T-helper 2 cell treated with Interferon-gamma antibody and Interleukin-4, amounts not matched to agents 5 μg/mL and 100 μg/mL, for 36 hours (primary cell): Measurements from ENCODE around the gene TAF1B.
"Not testable (repeated sequence)": the region's sequence is repeated elsewhere in the genome, so short reads cannot be mapped to it uniquely, and the experiment has no call there.

ENCODE experiments used
- DNase-seq: peaks from one replicate; pipeline ENCODE4 v3.0.0; 2021; ENCODE audit warnings: low spot score
- H3K27ac Mint-ChIP-seq: one replicate; pipeline ENCODE4 v1.8.0; 2021; ENCODE audit warnings: mild to moderate bottlenecking, mixed read lengths
- H3K27me3 Mint-ChIP-seq: one replicate; pipeline ENCODE4 v1.8.0; 2021; ENCODE audit warnings: low read depth, mixed read lengths
- H3K36me3 Mint-ChIP-seq: one replicate; pipeline ENCODE4 v1.8.0; 2021; ENCODE audit warnings: low read depth, mixed read lengths
- H3K4me1 Mint-ChIP-seq: one replicate; pipeline ENCODE4 v1.8.0; 2021; ENCODE audit warnings: low read depth, mixed read lengths
- H3K4me3 Mint-ChIP-seq: one replicate; pipeline ENCODE4 v1.8.0; 2022; ENCODE audit warnings: mild to moderate bottlenecking, moderate library complexity, mixed read lengths
- H3K9me3 Mint-ChIP-seq: one replicate; pipeline ENCODE4 v1.8.0; 2021; ENCODE audit warnings: mixed read lengths

The TAF1B gene

GRCh38 chr2:9895669-9896590, 52.7 kb downstream of the TAF1B start:
- Mint-ChIP-seq H3K4me3 (no peak overlapping the region), H3K27me3 (no peaks in the 10 kb centered on the region), H3K4me1 (peaks cover 22% of the 10 kb centered on the region)

GRCh38 chr2:9897331-9897737, 54.1 kb downstream of the TAF1B start:
- peak; percentile 55 for DNase-seq
- Mint-ChIP-seq H3K36me3 (peaks cover 12% of the 10 kb centered on the region), H3K9me3 (no peaks in the 10 kb centered on the region), H3K27ac (peak overlapping the region; percentile 21), H3K4me3 (no peak overlapping the region), H3K27me3 (no peaks in the 10 kb centered on the region), H3K4me1 (peaks cover 19% of the 10 kb centered on the region)

More at GRCh38 chr2:9895669-9896590, 52.7 kb downstream of the TAF1B start:
- peaks cover 18% of the 10 kb centered on the region for H3K36me3 Mint-ChIP-seq
- H3K27ac Mint-ChIP-seq, result no peak overlapping the region
- no peaks in the 10 kb centered on the region for H3K9me3 Mint-ChIP-seq
- no peak for DNase-seq

- peaks cover 19% of the 10 kb centered on the region for H3K4me1 Mint-ChIP-seq
- no peak overlapping the region for H3K4me3 Mint-ChIP-seq
- H3K27me3 Mint-ChIP-seq, result no peaks in the 10 kb centered on the region
- DNase-seq, result no peak
- H3K9me3 Mint-ChIP-seq, result no peaks in the 10 kb centered on the region
- peaks cover 9% of the 10 kb centered on the region for H3K36me3 Mint-ChIP-seq
- no peak overlapping the region for H3K27ac Mint-ChIP-seq
These were observed 54.6 kb downstream of the TAF1B start for GRCh38 chr2:9897846-9898245.

GRCh38 chr2:9905413-9905812, 62.1 kb downstream of the TAF1B start:
- no peaks in the 10 kb centered on the region for H3K9me3 Mint-ChIP-seq

GRCh38 chr2:9907402-9907801, 64.1 kb downstream of the TAF1B start:
- H3K4me3 Mint-ChIP-seq, result no peak overlapping the region
- H3K27ac Mint-ChIP-seq, result no peak overlapping the region
- no peaks in the 10 kb centered on the region for H3K27me3 Mint-ChIP-seq
- peaks cover 34% of the 10 kb centered on the region for H3K36me3 Mint-ChIP-seq
- H3K9me3 Mint-ChIP-seq, result no peaks in the 10 kb centered on the region
- DNase-seq, result no peak
- H3K4me1 Mint-ChIP-seq, result peaks cover 1% of the 10 kb centered on the region

More at GRCh38 chr2:9905413-9905812, 62.1 kb downstream of the TAF1B start:
- no peak overlapping the region for H3K4me3 Mint-ChIP-seq
- peaks cover 1% of the 10 kb centered on the region for H3K4me1 Mint-ChIP-seq
- H3K27me3 Mint-ChIP-seq, result no peaks in the 10 kb centered on the region
- no peak for DNase-seq
- H3K27ac Mint-ChIP-seq, result no peak overlapping the region
- H3K36me3 Mint-ChIP-seq, result peaks cover 27% of the 10 kb centered on the region

GRCh38 chr2:9908639-9909038, 65.4 kb downstream of the TAF1B start:
- Mint-ChIP-seq H3K36me3 (peaks cover 40% of the 10 kb centered on the region), H3K4me1 (peaks cover 1% of the 10 kb centered on the region), H3K9me3 (no peaks in the 10 kb centered on the region), H3K27me3 (no peaks in the 10 kb centered on the region), H3K27ac (no peak overlapping the region), H3K4me3 (no peak overlapping the region)
- no peak for DNase-seq

- Mint-ChIP-seq H3K27me3 (no peaks in the 10 kb centered on the region), H3K9me3 (no peaks in the 10 kb centered on the region), H3K4me3 (no peak overlapping the region), H3K27ac (no peak overlapping the region), H3K4me1 (peaks cover 2% of the 10 kb centered on the region), H3K36me3 (peaks cover 43% of the 10 kb centered on the region)
- DNase-seq, result no peak
These were observed 65.8 kb downstream of the TAF1B start for GRCh38 chr2:9909106-9909505.

- H3K4me3 Mint-ChIP-seq, result no peak overlapping the region
- H3K9me3 Mint-ChIP-seq, result no peaks in the 10 kb centered on the region
- no peak overlapping the region for H3K27ac Mint-ChIP-seq
- no peaks in the 10 kb centered on the region for H3K27me3 Mint-ChIP-seq
- no peak for DNase-seq
- H3K36me3 Mint-ChIP-seq, result peaks cover 43% of the 10 kb centered on the region
- peaks cover 9% of the 10 kb centered on the region for H3K4me1 Mint-ChIP-seq
These were observed 67.4 kb downstream of the TAF1B start for GRCh38 chr2:9910699-9911098.

DNA sequence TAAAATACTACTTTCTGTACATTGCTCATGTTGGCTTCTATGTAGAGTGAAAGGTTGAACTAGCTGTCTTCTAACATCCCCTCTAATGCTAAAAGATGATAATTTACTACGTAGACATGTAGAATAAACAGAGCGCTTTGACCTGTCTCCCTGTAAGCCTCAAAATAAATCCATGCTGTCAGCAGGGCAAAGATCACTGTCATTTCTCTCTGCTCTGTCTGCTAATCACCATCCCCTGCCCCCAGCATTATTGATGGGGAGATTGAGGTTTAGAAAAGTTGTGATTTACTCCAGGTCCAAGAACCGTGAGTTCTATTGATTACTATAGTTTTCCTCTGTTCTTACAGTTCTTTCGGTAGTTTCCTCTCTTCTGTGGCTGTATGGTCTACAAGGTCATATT, 69.2 kb downstream of the TAF1B start:
- Mint-ChIP-seq H3K27me3 (no peaks in the 10 kb centered on the region), H3K4me1 (peaks cover 8% of the 10 kb centered on the region), H3K27ac (no peak overlapping the region), H3K4me3 (no peak overlapping the region), H3K9me3 (no peaks in the 10 kb centered on the region), H3K36me3 (peaks cover 40% of the 10 kb centered on the region)
- DNase-seq, result no peak

- H3K4me3 Mint-ChIP-seq, result no peak overlapping the region
These were observed 71.3 kb downstream of the TAF1B start for GRCh38 chr2:9914384-9915065.

GRCh38 chr2:9918275-9918674, 75.0 kb downstream of the TAF1B start:
- Mint-ChIP-seq H3K27ac (no peak overlapping the region), H3K27me3 (no peaks in the 10 kb centered on the region), H3K9me3 (no peaks in the 10 kb centered on the region), H3K36me3 (peaks cover 37% of the 10 kb centered on the region), H3K4me3 (no peak overlapping the region), H3K4me1 (peaks cover 8% of the 10 kb centered on the region)
- DNase-seq, result no peak

More at GRCh38 chr2:9914384-9915065, 71.3 kb downstream of the TAF1B start:
- H3K9me3 Mint-ChIP-seq, result no peaks in the 10 kb centered on the region
- H3K27ac Mint-ChIP-seq, result no peak overlapping the region
- peaks cover 38% of the 10 kb centered on the region for H3K36me3 Mint-ChIP-seq
- peaks cover 8% of the 10 kb centered on the region for H3K4me1 Mint-ChIP-seq
- no peaks in the 10 kb centered on the region for H3K27me3 Mint-ChIP-seq
- DNase-seq, result peak; percentile 49

GRCh38 chr2:9919512-9919911, 76.2 kb downstream of the TAF1B start:
- H3K27ac Mint-ChIP-seq, result no peak overlapping the region
- no peaks in the 10 kb centered on the region for H3K9me3 Mint-ChIP-seq
- H3K36me3 Mint-ChIP-seq, result peaks cover 29% of the 10 kb centered on the region
- no peaks in the 10 kb centered on the region for H3K27me3 Mint-ChIP-seq
- DNase-seq, result no peak
- H3K4me3 Mint-ChIP-seq, result no peak overlapping the region
- H3K4me1 Mint-ChIP-seq, result peaks cover 3% of the 10 kb centered on the region

- H3K4me1 Mint-ChIP-seq, H3K4me3 Mint-ChIP-seq, H3K27me3 Mint-ChIP-seq, H3K27ac Mint-ChIP-seq, DNase-seq, H3K9me3 Mint-ChIP-seq: not testable (repeated sequence)
- H3K36me3 Mint-ChIP-seq, result peaks cover 60% of the 10 kb centered on the region
These were observed 83.7 kb downstream of the TAF1B start for GRCh38 chr2:9927020-9927419.

DNA sequence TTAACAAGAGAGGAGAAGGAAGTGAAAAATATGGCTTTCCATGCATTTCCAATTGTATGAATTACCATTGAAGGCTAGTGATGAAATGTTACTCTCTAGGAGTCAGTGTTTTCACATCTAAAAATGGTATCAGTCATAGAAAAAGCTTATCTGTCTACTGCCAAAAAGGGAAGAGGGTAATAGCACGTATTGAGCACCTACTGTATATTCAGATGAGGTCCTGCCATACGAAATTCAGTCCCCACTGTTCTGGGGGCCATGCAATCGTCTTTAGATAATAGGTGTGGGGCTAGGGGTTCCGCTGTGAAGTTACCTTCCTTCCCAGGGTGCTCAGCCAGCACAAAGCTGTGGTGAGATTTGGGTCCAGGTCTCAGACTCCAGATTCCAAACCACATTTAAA, 94.0 kb downstream of the TAF1B start:
- DNase-seq, result no peak
- H3K27ac Mint-ChIP-seq, result no peak overlapping the region

More for the DNA sequence above, 94.0 kb downstream of the TAF1B start:
- H3K27me3 Mint-ChIP-seq, result no peaks in the 10 kb centered on the region
- H3K9me3 Mint-ChIP-seq, result no peaks in the 10 kb centered on the region
- no peaks in the 10 kb centered on the region for H3K4me1 Mint-ChIP-seq
- H3K4me3 Mint-ChIP-seq, result no peak overlapping the region
- peaks cover 8% of the 10 kb centered on the region for H3K36me3 Mint-ChIP-seq
